HG03442 (cell line): Measurements from ENCODE around the gene MROH8.

Experiments
- ATAC-seq: cut with Tn5 transposase; IDR thresholded peaks from one replicate; pipeline ENCODE4 v1.9.1; 2021; ENCODE audit warnings: mild to moderate bottlenecking, moderate library complexity; ENCODE audit not compliant: unreplicated experiment

MROH8 gene

GRCh38 chr20:37200376-37200775 is 21.0 kb upstream of the MROH8 start:
- no peak for ATAC-seq

GRCh38 chr20:37198932-37199660 is 19.7 kb upstream of the MROH8 start:
- ATAC-seq = no peak

GRCh38 chr20:37194621-37195417 is 15.5 kb upstream of the MROH8 start:
- no peak for ATAC-seq

GRCh38 chr20:37193821-37194220 is 14.5 kb upstream of the MROH8 start:
- no peak for ATAC-seq

- ATAC-seq = no peak
Observed at GRCh38 chr20:37193226-37193625, 13.9 kb upstream of the MROH8 start.

DNA sequence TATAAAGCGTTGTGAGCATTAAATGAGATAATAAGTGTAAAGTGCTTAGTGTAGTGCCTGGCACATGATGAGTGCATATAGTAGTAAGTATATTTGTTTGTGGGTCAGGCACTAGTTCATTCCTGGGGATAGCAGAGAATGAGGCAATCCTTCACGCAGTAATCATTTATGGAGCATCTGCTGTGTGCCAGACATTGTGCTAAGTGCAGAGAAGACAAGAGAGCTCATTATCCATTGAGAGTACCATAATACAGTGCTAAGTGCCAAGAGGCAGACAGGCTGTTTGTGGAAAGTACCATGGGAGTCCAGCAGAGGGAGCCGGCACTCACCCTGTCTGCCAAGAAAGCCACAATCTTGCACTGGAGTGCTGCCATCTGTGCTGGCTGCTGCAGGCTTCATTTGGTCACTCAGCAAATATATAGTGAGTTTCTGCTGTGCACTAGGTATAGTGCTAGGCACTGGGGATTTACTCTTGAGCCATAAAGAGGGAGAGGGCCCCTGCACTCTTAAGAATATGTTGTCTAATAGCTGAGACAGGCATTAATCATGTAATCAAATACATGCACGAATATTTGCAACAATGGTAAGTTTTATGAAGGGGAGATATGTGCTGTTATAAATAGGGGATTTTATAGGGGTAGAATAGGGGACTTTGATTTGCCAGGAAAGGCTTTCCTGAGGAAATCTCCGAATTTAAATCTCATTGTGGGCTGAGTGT is 12.9 kb upstream of the MROH8 start:
- ATAC-seq = no peak

DNA sequence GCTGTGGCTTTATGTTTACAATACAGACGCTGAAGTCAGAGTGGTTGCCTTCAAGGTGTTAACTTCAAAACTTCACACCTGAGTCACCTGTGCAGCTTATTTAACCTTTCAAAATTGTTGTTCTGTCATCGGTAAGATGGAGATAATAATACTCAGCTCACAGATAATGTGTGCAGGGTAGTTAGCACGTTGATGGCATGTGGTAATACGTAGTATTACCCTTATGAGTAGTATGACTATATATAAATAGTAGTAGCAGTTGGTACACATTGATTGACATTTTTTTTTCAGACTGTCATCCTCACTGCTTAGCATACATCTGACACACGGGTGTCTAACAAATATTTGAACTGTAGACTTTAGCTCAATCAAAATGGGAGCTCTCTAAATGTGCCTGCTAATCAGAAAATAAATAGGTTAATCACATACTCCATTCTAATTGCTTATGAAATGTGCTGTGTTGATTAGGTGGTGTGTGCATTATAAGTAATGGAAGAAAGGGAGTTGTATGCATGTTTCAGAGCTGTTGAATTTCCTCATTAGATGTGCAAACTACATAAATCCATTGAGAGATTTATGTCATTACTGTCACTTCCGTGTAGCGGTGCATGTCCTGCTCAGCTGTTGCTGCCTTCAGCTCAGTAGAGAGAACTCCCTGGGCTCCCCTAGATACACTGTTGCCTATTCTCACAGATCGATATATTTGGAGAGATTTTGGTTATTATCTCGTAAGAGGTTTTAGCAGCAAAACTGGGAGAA is 11.2 kb upstream of the MROH8 start:
- no peak for ATAC-seq

DNA sequence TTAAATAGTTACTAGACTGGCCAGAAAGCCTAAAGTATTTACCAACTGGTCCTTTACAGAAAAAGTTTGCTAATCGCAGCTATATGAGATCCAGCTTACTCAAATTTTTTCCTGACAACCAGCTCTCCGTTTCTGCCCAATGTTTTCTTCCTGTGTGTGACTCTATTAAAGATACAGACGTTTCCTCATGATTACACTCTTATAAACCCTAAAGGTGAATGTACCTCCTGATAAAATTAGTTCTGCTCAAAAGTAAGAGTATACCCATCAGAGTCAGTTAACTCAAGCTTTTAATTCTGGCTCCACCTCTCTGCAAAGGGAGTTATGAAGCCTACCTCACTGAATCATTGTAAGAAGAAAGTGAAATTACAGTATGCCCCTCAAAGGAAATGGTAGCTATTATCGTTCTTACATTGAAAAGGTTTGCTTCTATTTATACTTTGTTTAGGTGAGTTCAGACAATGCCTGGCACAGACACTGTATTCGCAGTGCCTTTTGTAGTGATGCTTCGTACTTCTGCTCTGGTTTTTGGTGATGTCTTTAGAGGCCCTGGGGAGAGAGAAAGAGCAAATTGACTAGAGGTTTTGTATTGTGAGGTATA is 10.2 kb upstream of the MROH8 start:
- no peak for ATAC-seq

GRCh38 chr20:37188787-37189186 is 9.4 kb upstream of the MROH8 start:
- ATAC-seq = no peak

DNA sequence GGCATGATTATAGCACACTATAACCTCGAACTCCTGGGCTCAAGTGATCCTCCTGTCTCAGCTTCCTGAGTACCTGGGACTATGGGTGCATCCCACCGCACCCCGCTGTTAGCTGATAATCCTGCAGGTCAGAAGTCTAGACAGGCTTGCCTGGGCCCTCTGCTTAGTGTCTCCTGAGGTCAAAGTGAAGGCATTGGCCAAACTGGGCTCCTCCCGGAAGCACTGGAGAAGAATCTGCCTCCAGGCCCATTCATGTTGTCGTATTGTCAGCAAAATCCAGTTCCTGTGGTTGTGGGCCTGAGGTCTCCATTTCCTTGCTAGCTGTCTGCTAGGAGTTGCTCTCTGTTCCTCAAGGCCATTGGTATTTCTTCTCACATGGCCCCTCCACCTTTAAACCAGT is 6.3 kb upstream of the MROH8 start:
- ATAC-seq = no peak

DNA sequence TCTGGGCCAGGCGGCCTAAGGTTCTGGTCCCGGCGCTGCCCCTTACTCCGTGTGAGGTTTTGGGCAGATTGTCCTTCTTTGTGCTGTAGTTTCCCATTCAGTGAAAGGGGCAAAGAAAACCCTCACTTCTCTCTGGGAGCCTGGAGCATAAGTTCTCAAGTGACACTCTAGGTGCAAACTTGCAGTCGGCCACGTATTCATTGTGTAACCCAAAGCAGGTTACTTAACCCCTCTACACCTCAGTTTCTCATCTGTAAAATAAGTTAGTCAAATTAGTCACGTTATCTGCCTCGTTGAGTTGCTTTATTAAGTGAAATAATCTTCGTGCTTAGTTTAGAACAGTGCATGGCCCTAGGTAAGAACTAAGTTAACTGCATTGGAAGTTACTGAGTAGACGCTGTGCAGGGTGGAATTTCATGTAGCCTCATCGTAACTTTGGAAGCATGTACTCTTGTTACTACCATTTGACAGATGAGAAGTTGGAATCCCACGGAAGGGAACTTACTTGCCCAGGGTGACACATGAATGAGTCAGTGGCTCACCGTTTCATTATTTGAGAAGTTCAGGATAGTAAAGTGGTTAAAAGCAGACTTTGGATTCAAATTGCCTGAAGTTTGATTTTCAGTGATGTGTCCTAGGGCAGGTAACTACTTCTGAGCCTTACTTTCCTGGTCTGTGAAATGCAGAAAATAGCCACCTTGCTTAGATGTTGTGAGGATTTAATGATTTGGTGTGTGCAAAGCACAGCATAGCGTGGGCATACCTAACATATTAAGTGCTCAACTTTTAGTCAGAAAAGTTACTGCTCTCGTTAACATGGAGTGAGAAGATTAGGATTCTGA is 556 bp upstream of the MROH8 start:
- ATAC-seq = no peak

GRCh38 chr20:37172836-37173235 is 6.5 kb downstream of the MROH8 start:
- ATAC-seq = no peak

DNA sequence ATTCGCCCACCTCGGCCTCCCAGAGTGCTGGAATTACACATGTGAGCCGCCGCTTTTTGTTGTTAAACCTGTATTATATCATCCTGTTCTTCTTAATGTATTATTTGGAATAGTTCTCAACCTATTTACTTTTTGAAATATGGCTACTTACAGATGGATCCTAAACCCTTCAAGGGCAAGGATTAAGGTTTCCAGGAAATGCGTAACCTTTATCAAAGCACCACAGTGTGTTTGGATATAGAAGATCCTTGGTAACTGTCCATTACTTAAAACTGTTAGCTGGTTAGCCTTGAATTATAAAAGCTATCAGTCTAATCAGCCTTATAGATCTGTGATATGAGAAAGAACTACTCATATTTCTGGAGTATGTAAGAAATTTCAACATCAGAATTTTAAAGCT is 12.5 kb downstream of the MROH8 start:
- ATAC-seq = no peak

- ATAC-seq = no peak
Observed at GRCh38 chr20:37165031-37165430, 14.3 kb downstream of the MROH8 start.

DNA sequence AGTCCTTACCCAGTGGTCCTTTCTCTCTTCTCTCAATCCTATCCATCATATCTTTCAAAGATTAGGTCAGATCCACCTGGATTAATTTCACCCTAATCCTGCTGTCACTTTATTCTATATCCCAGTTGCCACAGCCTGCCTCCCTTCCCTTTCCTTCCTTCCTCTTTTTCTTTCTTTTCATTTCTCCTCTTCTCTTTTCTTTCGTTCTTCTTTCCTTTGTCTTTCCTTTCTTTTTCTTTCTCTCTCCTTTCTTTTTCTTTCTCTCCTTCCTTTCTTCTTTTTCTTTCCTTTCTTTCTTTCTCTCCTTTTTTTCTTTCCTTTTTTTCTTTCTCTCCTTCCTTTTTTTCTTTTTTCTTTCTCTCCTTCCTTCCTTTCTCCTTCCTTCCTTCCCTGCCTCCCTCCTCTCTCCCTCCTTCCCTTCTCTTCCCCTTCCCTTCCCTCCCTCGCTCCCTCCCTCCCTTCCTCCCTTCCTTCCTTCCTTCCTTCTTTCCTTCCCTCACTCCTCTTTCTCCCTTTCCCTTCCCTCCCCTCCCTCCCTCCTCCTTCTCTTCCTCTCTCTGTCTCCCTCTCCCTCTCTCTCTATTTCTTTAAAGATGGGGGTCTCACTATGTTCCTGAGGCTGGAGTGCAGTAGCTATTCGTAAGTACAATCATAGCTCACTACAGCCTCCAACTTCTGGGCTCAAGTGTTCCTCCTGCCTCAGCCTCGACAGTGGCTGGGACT is 15.4 kb downstream of the MROH8 start:
- no peak for ATAC-seq

- ATAC-seq = no peak
Observed at GRCh38 chr20:37162646-37163045, 16.7 kb downstream of the MROH8 start.

- ATAC-seq = no peak
Observed at GRCh38 chr20:37161830-37162549, 17.4 kb downstream of the MROH8 start.

- no peak for ATAC-seq
Observed at GRCh38 chr20:37160683-37161082, 18.7 kb downstream of the MROH8 start.
